Measurements from ENCODE around the gene PM20D1.
"Not testable (repeated sequence)": the region's sequence is repeated elsewhere in the genome, so short reads cannot be mapped to it uniquely, and the experiment has no call there.

Gene PM20D1

GRCh38 chr1:205834751-205835150, 15.2 kb downstream of the PM20D1 start:
- no peak for DNase-seq (ENCODE audit: low read depth)
- H3K4me3 ChIP-seq (ENCODE audit: low read depth, low read length): no peak overlapping the region
- TF ChIP-seq CTCF (conservative IDR thresholded peaks at IDR 0.05; ENCODE audit: low read depth, low read length): no peak

DNA sequence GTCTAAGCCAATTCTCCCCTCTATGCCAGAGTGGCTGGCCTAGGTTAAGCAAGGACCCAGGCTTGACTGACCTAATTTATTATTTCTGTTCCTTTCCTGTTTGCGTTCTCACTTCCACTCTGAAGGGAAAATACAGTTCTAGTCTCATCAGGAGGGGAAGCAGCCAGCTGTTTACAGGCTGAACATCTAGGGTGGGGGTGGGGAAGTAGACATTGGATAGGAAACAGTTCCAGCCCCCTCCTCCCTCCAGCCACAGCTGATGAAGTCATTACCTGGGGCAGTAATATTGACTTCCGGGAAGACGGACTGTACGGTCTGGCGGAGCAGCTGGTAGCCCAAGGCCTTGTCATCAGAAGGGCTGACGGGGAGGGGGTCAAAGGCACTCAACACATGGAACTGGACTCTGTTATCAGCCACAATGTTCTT, 17.6 kb downstream of the PM20D1 start:
- no peak for DNase-seq (ENCODE audit: low read depth)
- no peak overlapping the region for H3K4me3 ChIP-seq (ENCODE audit: low read depth, low read length)
- no peak for TF ChIP-seq CTCF (conservative IDR thresholded peaks at IDR 0.05; ENCODE audit: low read depth, low read length)

DNA sequence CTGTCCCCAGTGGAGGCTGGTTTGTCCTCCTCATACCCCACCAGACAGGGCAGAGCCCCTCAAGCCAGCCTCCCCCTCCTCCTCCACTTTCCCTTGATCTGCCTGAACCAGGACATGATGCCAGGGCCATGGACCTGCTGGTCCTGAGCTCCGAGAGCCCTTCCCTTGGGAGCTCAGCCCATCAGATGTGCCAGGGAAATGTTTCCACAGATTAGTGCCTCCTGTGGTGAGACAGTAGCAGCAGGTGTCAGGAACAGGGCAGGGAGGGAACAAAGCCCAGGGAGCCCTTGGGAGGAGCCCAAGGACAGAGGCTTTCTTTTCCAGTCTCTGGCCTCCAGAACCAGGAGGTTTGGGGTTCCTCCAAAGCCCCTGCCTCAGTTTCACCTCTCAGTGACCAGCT, 22.3 kb downstream of the PM20D1 start:
- TF ChIP-seq CTCF (conservative IDR thresholded peaks at IDR 0.05; ENCODE audit: low read depth, low read length): no peak
- H3K4me3 ChIP-seq (ENCODE audit: low read depth, low read length): no peak overlapping the region
- no peak for DNase-seq (ENCODE audit: low read depth)

DNA sequence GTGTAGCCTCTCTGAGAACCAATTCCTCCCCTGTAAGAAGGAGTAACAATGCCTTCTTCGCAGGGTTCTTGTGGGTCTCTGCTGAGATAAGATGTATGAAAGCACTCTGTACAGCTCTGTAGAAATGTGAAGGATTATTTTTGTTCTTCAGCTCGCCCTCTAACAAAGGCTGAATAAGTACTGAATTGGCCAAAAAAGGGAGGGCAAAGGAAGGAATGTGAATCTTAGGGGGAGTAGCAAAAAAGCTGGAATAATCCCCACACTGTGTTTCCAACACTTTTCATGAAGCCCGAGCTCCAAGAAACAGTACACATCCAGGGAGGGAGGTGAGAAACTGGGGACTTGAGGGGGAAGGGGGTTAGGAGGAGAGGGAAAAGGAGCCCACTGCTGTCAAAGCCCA, 22.9 kb downstream of the PM20D1 start:
- no peak for TF ChIP-seq CTCF (conservative IDR thresholded peaks at IDR 0.05; ENCODE audit: low read depth, low read length)
- DNase-seq (ENCODE audit: low read depth): no peak
- H3K4me3 ChIP-seq (ENCODE audit: low read depth, low read length): no peak overlapping the region

- DNase-seq (ENCODE audit: low read depth): no peak
- TF ChIP-seq CTCF (conservative IDR thresholded peaks at IDR 0.05; ENCODE audit: low read depth, low read length): no peak
- no peak overlapping the region for H3K4me3 ChIP-seq (ENCODE audit: low read depth, low read length)
These were observed 23.7 kb downstream of the PM20D1 start for GRCh38 chr1:205826016-205826806.

GRCh38 chr1:205824180-205824579, 25.8 kb downstream of the PM20D1 start:
- no peak for DNase-seq (ENCODE audit: low read depth)
- H3K4me3 ChIP-seq (ENCODE audit: low read depth, low read length): no peak overlapping the region
- TF ChIP-seq CTCF (conservative IDR thresholded peaks at IDR 0.05; ENCODE audit: low read depth, low read length): no peak

DNA sequence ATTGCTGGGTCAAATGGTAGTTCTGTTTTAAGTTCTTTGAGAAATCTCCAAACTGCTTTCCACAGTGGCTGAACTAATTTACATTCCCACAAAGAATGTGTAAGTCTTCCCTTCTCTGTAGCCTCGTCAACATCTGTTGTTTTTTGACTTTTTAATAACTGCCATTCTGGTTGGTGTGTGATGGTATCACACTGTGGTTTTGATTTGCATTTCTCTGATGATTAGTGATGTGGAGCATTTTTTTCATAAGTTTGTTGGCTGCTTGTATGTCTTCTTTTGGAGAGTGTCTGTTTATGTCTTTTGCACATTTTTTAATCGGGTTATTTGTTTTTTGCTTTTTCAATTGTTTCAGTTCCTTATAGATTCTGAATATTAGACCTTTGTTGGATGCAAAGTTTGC, 26.7 kb downstream of the PM20D1 start:
- not testable (repeated sequence) for DNase-seq (ENCODE audit: low read depth); H3K4me3 ChIP-seq (ENCODE audit: low read depth, low read length)

Data from choroid plexus epithelial cell (primary cell).